GM15510 (cell line): ENCODE data around the gene MIF.
A peak's percentile ranks its signal among the peaks of the same experiment; 100 is the strongest.

Experiments used
- POLR2A ChIP-seq: IDR thresholded peaks from 3 replicates; pipeline ENCODE4 v1.6.1; 2011; ENCODE audit warnings: borderline replicate concordance; ENCODE audit not compliant: insufficient read length; ENCODE audit errors: extremely low read depth

MIF gene

GRCh38 chr22:23909296-23909898 is 15.2 kb downstream of the MIF start:
- no peak for TF ChIP-seq POLR2A

- no peak for TF ChIP-seq POLR2A
These were observed 16.5 kb downstream of the MIF start for GRCh38 chr22:23910496-23911190.

GRCh38 chr22:23911318-23911980 is 17.3 kb downstream of the MIF start:
- no peak for TF ChIP-seq POLR2A

- no peak for TF ChIP-seq POLR2A
These were observed 18.2 kb downstream of the MIF start for GRCh38 chr22:23912293-23912903.

GRCh38 chr22:23913306-23913660 is 19.1 kb downstream of the MIF start:
- no peak for TF ChIP-seq POLR2A

- TF ChIP-seq POLR2A: peak; percentile 95
These were observed 19.6 kb downstream of the MIF start for GRCh38 chr22:23913661-23914353.

GRCh38 chr22:23915290-23915689 is 21.1 kb downstream of the MIF start:
- no peak for TF ChIP-seq POLR2A

GRCh38 chr22:23922921-23923320 is 28.7 kb downstream of the MIF start:
- TF ChIP-seq POLR2A: no peak

GRCh38 chr22:23925020-23925606 is 30.9 kb downstream of the MIF start:
- TF ChIP-seq POLR2A: no peak

GRCh38 chr22:23926561-23926960 is 32.4 kb downstream of the MIF start:
- no peak for TF ChIP-seq POLR2A

- no peak for TF ChIP-seq POLR2A
These were observed 44.3 kb downstream of the MIF start for GRCh38 chr22:23938328-23939016.

- no peak for TF ChIP-seq POLR2A
These were observed 44.8 kb downstream of the MIF start for GRCh38 chr22:23939017-23939357.
